EL (cell line): ENCODE results near the gene USH1G.

ENCODE experiments used
- DNase-seq: peaks from one replicate; pipeline ENCODE4 v3.0.0-alpha.2; 2016

USH1G gene

GRCh38 chr17:74900208-74900607 is 22.8 kb downstream of the USH1G start:
- DNase-seq = no peak

DNA sequence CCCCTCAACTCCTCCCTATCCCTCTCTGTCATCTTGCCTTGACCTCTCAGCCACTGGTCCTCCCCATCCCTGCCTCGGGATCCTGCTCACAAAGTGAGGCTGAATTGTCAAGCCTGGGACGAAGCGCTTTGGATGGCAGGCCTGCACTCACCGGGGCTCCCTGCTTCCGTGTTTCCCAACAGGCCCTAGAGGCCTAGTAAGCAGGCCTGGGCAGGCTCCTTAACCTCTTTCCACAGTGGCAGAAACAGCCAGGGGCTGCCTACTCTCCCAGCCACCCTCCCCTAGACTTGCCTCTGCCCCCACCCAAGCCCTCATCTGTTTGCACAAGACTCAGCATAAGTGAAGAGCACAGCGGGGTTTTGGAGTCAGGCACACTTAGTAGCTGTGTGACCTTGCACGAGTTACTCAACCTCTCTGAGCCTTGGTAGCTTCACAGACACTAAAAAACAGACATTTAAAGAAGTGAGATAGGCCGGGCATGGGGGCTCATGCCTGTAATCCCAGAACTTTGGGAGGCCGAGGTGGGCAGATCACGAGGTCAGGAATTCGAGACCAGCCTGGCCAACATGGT is 24.6 kb downstream of the USH1G start:
- no peak for DNase-seq

- DNase-seq = no peak
Observed at GRCh38 chr17:74893936-74894671, 29.0 kb downstream of the USH1G start.

- no peak for DNase-seq
Observed at GRCh38 chr17:74892974-74893911, 29.8 kb downstream of the USH1G start, which contains the start of gene FADS6. FADS6 (minus strand) TSS chr17:74893633; CDS start chr17:74893595, 38 bp downstream.

DNA sequence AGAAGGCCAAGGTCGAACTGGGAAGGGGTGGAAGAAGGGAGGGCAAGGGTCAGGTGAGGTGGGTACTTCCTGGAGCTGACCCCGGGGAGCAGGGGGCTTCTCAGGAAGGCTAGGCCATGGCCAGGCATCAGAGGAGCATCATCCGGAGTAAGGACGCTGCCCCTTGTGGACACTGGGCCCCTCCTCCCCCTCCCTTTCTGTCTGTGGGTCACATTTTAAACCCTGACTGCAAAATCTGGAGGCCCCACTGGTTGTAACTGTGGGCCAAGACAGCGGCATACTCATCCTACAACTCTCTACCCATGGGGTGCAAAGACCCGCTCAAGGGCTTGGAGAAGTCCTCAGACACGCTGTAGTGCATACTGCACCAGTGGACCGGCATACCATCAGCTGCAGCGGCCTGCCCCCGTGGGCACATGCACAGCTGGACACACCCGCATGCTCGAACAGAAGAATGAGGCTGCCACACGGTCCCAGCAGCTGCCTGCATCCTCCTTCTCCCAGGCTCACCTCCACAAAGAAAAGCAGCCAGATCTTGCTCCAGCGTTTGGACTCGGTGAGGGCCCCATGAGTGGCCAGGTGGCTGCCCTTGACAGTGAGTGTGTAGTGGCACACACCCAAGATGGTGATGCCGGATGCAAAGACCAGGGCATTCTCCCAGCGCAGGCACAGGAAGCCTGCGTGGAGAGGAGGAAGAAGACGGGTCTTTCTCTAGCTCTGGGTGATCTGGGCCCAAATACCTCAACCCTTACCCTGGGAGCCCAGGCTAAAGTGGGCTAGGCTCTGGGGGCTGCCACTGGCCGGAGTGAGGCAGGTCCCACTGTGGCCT is 30.8 kb downstream of the USH1G start:
- no peak for DNase-seq

- DNase-seq = no peak
Observed at GRCh38 chr17:74890554-74890953, 32.5 kb downstream of the USH1G start.

DNA sequence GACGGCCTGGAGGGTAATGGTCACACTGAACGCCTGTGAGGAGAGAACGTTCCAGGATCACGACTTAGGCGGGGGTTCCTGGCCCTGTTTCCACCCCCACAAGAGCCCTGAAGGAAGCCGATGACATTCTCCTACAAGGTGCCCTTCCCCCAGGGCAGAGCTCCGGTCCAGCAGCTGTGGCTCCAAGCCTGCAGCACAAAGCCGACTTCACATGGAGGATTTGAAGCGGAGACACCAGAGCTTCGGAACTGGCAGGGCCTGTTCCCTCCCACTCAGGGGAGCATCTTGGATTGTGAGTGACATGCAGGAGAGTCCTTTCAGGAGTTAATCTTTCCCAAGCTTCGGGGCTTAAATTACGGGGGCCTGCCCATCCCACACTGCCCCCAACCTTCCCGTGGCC is 34.6 kb downstream of the USH1G start:
- DNase-seq = no peak

GRCh38 chr17:74883241-74883745 is 39.8 kb downstream of the USH1G start:
- DNase-seq = no peak

- DNase-seq = no peak
Observed at GRCh38 chr17:74882517-74883240, 40.4 kb downstream of the USH1G start.

GRCh38 chr17:74881073-74881472 is 42.0 kb downstream of the USH1G start:
- DNase-seq = no peak

DNA sequence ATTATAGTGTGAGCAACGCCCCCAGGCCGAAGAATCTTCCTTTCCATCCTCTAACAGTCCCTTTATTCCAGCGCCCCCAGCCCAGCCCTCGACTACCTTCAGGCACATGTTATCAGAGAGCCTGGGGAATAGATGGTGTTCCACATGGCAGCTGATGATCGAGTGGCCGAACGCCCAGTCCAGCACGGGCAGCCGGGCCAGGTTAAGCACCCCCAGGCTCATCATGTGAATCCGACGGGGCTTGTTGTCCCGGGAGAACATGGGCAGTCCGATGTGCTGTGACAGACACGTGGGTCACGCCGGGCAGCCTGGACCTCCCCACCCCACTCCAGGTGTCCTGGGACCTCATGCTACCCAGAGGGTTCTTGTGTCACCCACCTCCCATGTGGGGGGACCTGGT is 43.7 kb downstream of the USH1G start:
- no peak for DNase-seq

DNA sequence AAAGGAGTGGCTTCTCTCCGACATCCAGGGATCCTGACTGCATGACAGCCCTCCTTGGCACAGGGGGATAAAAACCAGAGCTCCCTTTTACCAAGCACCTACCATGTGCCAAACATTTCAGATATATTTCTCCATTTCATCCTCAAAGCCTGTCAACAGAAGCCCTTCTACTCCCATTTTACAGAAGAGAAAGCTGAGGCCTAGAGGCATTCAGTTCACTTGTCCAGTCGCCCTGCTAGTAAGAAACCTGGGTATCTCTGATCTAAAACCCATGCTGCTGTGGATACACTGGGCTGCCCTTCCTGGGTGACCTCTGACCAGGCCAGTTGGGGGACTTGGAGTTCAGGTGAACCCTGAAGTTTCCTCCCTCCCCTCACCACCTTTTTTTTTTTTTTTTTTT is 44.4 kb downstream of the USH1G start:
- DNase-seq = no peak

- no peak for DNase-seq
Observed at GRCh38 chr17:74877592-74878548, 45.2 kb downstream of the USH1G start.

DNA sequence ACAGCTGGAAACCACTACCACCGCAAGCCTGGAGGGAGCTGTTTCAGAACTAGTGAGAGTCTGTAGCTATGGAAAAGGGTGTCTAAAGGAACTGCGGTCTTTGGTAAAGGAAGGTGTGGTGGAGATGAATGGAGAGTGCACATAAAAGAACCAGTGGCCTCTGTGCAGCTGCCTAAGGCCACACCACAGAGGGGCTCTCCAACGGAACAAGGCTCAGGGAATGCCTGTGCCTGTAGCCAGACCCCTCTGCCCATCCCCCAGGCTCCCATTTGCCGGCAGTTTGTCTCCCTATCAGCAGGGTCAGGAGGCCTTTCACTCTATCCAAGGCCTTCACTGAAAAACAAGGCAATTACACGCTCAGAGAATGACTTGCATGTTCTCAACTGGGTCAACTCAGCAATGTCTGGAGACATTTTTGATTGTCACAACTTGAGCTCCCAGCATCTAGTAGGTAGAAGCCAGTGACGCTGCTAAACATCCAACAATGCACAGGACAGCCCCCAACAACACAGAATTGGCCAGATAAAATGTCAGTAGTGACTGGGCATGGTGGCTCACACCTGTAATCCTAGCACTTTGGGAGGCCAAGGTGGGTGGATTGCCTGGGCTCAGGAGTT is 47.0 kb downstream of the USH1G start:
- no peak for DNase-seq

- no peak for DNase-seq
Observed at GRCh38 chr17:74875155-74875976, 47.7 kb downstream of the USH1G start.

GRCh38 chr17:74874615-74875037 is 48.4 kb downstream of the USH1G start:
- DNase-seq = no peak

DNA sequence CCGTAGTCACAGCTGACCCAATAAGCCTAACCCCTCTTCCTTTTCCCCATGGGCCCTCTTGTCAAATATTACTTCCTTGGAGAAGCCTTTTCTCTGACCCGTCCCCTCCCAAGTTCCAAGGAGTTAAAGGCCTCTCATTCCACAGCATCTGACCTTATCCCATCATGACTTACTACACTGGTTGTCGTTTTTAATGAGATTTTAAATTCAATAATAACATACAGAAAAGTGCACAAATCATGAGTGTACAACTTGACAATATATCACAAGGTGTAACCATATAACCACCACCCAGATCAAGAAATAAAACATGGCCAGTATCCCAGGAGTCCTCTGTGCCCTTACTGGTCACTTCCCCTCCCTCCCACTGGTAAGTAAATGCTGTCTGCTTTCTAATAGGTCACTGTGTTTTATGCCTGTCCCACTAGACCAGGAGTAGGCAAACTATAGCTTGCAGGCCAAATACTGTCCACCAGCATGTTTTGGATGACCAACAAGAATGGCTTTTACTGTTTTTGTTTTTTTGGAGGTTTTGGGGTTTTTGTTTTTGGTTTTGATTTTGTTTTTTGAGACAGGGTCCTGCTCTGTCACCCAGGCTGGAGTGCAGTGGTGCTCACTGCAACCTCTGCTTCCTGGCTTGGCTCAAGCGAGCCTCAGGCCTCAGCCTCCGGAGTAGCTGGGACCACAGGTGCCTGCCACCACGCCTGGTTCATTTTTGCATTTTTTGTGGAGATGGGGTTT is 49.0 kb downstream of the USH1G start:
- peak; percentile 36 for DNase-seq
